HEK293 (cell line): Measurements from ENCODE around the gene MEGF6.

Experiments
- CTCF ChIA-PET: fragments of 350-600 bp; formaldehyde crosslinking; extraction: SDS; loops from one replicate; lab custom pipeline; 2021; ENCODE audit warnings: antibody characterized with exemption; lab: Yijun Ruan, JAX
- POLR2A ChIA-PET: fragments of 300-600 bp; formaldehyde crosslinking; extraction: SDS; loops from one replicate; lab custom pipeline; 2020; ENCODE audit warnings: antibody characterized with exemption, inconsistent platforms; lab: Yijun Ruan, JAX
- H3K27ac ChIP-seq: fragments of 200-500 bp; sonication (Bioruptor generic); 2 replicates; pipeline ENCODE4 v1.5.1; 2014; ENCODE audit warnings: low read depth, low read length, control low read depth, inconsistent platforms; ENCODE audit errors: extremely low read depth
- H3K36me3 ChIP-seq, 2 experiments: fragments of 200-500 bp in 1 of 2; sonication (Bioruptor generic) in 1 of 2; 1 replicate in 1 of 2; 2 replicates in 1 of 2; pipeline ENCODE4 v1.5.1; 2014 to 2017; ENCODE audit warnings: inconsistent platforms in 2 of 2, low read length in 2 of 2; ENCODE audit not compliant: control insufficient read depth in 2 of 2, insufficient read depth in 1 of 2
- H3K4me1 ChIP-seq: fragments of 200-500 bp; sonication (Bioruptor generic); 2 replicates; pipeline ENCODE4 v1.5.1; 2014; ENCODE audit warnings: mild to moderate bottlenecking, low read length, inconsistent platforms; ENCODE audit not compliant: control insufficient read depth, insufficient read depth
- H3K4me3 ChIP-seq: 2 replicates; pipeline ENCODE4 v1.5.1; 2011; ENCODE audit warnings: low read depth, mild to moderate bottlenecking, control low read depth, low read length, moderate library complexity
- H3K9me3 ChIP-seq: fragments of 200-500 bp; sonication (Bioruptor generic); 2 replicates; pipeline ENCODE4 v1.5.1; 2014; ENCODE audit warnings: low read depth, low read length, inconsistent platforms; ENCODE audit not compliant: control insufficient read depth, insufficient read depth
- CTCF ChIP-seq: fragments of 450-650 bp; formaldehyde crosslinking; IDR thresholded peaks from 2 replicates; pipeline ENCODE4 v1.5.1; 2016; ENCODE audit warnings: missing biosample characterization, missing genetic modification characterization
- MYNN ChIP-seq: fragments of 450-650 bp; formaldehyde crosslinking; IDR thresholded peaks from 2 replicates; pipeline ENCODE4 v1.5.1; 2016; ENCODE audit warnings: missing biosample characterization, missing genetic modification characterization, borderline replicate concordance
- PATZ1 ChIP-seq: fragments of 450-650 bp; formaldehyde crosslinking; IDR thresholded peaks from 2 replicates; pipeline ENCODE4 v1.5.1; 2016; ENCODE audit warnings: missing biosample characterization, missing genetic modification characterization
- YY2 ChIP-seq: fragments of 450-650 bp; formaldehyde crosslinking; IDR thresholded peaks from 2 replicates; pipeline ENCODE4 v1.5.1; 2016; ENCODE audit warnings: missing biosample characterization, missing genetic modification characterization
- ZNF157 ChIP-seq: fragments of 450-650 bp; formaldehyde crosslinking; IDR thresholded peaks from 2 replicates; pipeline ENCODE4 v1.5.1; 2016; ENCODE audit warnings: missing biosample characterization, missing genetic modification characterization
- ZNF48 ChIP-seq: fragments of 450-650 bp; formaldehyde crosslinking; IDR thresholded peaks from 2 replicates; pipeline ENCODE4 v1.5.1; 2016; ENCODE audit warnings: missing biosample characterization, missing genetic modification characterization
- ZNF513 ChIP-seq: fragments of 450-650 bp; IDR thresholded peaks from 2 replicates; pipeline ENCODE4 v1.5.1; 2018; ENCODE audit warnings: missing biosample characterization, missing genetic modification characterization
- ZNF518A ChIP-seq: fragments of 450-650 bp; formaldehyde crosslinking; conservative IDR thresholded peaks from 2 replicates; pipeline ENCODE4 v1.5.1; 2016; ENCODE audit warnings: low read depth, missing biosample characterization, missing genetic modification characterization
- ZXDB ChIP-seq: fragments of 450-650 bp; formaldehyde crosslinking; IDR thresholded peaks from 2 replicates; pipeline ENCODE4 v1.5.1; 2016; ENCODE audit warnings: missing biosample characterization, missing genetic modification characterization
- TF ChIP-seq, protein P1 (sequence below): fragments of 450-650 bp; formaldehyde crosslinking; IDR thresholded peaks from 2 replicates; pipeline ENCODE4 v1.5.1; 2017; ENCODE audit warnings: missing biosample characterization, mild to moderate bottlenecking, missing genetic modification characterization, moderate library complexity
- TF ChIP-seq, protein P2 (sequence below): fragments of 450-650 bp; formaldehyde crosslinking; IDR thresholded peaks from 2 replicates; pipeline ENCODE4 v1.5.1; 2016; ENCODE audit warnings: missing biosample characterization, missing genetic modification characterization, borderline replicate concordance

MEGF6 gene

GRCh38 chr1:3659093-3659492, 47.8 kb upstream of the MEGF6 start:
- no peak overlapping the region for H3K4me3 ChIP-seq
- H3K27ac ChIP-seq = no peak overlapping the region
- CTCF ChIA-PET = interaction anchor here (0.6 to 0.7 kb wide), 2 partner anchors 22 to 143 kb away, joined by 4 read pairs; no protein-coding TSS in a partner anchor
- peaks cover 5% of the 10 kb centered on the region; the same call in 1 of the 2 replicates for H3K4me1 ChIP-seq
- POLR2A ChIA-PET = no interaction called here
- H3K36me3 ChIP-seq = no peaks in the 10 kb centered on the region
- TF ChIP-seq, protein P1, sequence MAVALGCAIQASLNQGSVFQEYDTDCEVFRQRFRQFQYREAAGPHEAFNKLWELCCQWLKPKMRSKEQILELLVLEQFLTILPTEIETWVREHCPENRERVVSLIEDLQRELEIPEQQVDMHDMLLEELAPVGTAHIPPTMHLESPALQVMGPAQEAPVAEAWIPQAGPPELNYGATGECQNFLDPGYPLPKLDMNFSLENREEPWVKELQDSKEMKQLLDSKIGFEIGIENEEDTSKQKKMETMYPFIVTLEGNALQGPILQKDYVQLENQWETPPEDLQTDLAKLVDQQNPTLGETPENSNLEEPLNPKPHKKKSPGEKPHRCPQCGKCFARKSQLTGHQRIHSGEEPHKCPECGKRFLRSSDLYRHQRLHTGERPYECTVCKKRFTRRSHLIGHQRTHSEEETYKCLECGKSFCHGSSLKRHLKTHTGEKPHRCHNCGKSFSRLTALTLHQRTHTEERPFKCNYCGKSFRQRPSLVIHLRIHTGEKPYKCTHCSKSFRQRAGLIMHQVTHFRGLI (tag by site-specific recombination) = peak; percentile 57; the same call in 1 of the 2 replicates
- TF ChIP-seq ZNF518A (tag by site-specific recombination) = no peak
- TF ChIP-seq MYNN (tag by site-specific recombination) = no peak
- no peaks in the 10 kb centered on the region for H3K9me3 ChIP-seq

DNA sequence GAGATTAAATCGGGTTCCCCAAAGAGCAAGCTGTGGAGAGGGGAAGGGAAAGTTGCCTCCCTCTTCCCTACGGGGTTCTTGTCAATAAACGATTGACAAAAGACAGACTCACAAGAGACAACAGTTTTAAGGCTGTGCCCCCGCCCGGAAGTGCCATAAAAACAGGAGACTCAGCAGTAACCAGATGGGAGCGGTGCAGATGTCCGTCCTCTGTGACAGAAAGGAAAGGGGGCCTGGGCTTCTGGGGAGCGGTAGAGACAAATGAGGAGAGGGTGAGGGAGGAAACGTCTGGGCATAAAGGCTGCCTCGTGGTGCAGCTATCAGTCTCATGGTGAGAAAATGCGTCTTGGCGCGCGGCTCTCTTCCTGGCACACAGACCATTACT, 46.9 kb upstream of the MEGF6 start:
- Histone ChIP-seq H3K36me3 (no peaks in the 10 kb centered on the region), H3K9me3 (no peaks in the 10 kb centered on the region), H3K4me3 (no peak overlapping the region), H3K4me1 (peaks cover 5% of the 10 kb centered on the region; the same call in 1 of the 2 replicates), H3K27ac (no peak overlapping the region)
- ChIA-PET CTCF (interaction anchor here (0.6 kb wide), 2 partner anchors 21 to 1343 kb away, joined by 3 to 4 read pairs; no protein-coding TSS in a partner anchor), POLR2A (no interaction called here)
- no peak for TF ChIP-seq PATZ1
- no peak for TF ChIP-seq ZNF157 (tag by site-specific recombination)
- no peak for TF ChIP-seq ZXDB
- TF ChIP-seq ZNF513 = no peak
- TF ChIP-seq, protein P2, sequence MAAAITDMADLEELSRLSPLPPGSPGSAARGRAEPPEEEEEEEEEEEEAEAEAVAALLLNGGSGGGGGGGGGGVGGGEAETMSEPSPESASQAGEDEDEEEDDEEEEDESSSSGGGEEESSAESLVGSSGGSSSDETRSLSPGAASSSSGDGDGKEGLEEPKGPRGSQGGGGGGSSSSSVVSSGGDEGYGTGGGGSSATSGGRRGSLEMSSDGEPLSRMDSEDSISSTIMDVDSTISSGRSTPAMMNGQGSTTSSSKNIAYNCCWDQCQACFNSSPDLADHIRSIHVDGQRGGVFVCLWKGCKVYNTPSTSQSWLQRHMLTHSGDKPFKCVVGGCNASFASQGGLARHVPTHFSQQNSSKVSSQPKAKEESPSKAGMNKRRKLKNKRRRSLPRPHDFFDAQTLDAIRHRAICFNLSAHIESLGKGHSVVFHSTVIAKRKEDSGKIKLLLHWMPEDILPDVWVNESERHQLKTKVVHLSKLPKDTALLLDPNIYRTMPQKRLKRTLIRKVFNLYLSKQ (tag by site-specific recombination) = no peak
- no peak for TF ChIP-seq ZNF48 (tag by site-specific recombination)
- no peak for TF ChIP-seq YY2
- TF ChIP-seq CTCF (tag by site-specific recombination) = no peak
